MM.1S (cell line): Measurements from ENCODE around the gene PRKAR1B.

ENCODE experiments used
- CTCF ChIP-seq: fragments of 300-600 bp; sonication (generic); IDR thresholded peaks from 2 replicates; pipeline ENCODE4 v1.5.1; 2016; ENCODE audit warnings: antibody characterized with exemption, low read length, mixed read lengths
- EZH2phosphoT487 ChIP-seq: fragments of 300-600 bp; sonication (generic); IDR thresholded peaks from 2 replicates; pipeline ENCODE4 v1.6.1; 2018; ENCODE audit warnings: antibody characterized with exemption, low read length

- no peak for TF ChIP-seq CTCF
- no peak for TF ChIP-seq EZH2phosphoT487
Observed at GRCh38 chr7:744854-745430, 17.9 kb upstream of the PRKAR1B start.
